ENCODE results near the gene DDX53.

DDX53 gene

GRCh38 chrX:23052324-23052723, 52.6 kb downstream of the DDX53 start:
- no peak for DNase-seq (ENCODE audit: low spot score)
